ENCODE data around the gene CD40LG.

CD40LG gene

DNA sequence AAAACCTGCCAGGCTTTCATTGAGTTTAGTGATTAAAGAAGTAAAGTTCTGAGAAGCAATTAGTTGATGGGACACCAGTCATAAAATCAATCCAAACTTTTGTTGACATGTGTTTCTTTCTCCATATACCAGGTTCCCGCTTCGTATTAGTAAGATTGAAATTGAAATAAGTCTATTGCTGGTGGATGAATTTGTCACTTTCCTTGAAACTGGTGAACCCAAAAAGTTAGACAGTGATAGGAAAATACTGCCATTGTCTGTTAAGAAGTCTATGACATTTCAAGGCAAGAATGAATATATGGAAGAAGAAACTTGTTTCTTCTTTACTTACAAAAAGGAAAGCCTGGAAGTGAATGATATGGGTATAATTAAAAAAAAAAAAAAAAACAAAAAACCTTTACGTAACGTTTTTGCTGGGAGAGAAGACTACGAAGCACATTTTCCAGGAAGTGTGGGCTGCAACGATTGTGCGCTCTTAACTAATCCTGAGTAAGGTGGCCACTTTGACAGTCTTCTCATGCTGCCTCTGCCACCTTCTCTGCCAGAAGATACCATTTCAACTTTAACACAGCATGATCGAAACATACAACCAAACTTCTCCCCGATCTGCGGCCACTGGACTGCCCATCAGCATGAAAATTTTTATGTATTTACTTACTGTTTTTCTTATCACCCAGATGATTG lies at the start of gene CD40LG:
Gene CD40LG (plus strand): TSS at position 482 of the 684 bp plus-strand sequence. CDS start 91 bp downstream, at position 573.
- no peak for DNase-seq

GRCh38 chrX:136598631-136599030 lies 49.3 kb upstream of the CD40LG start:
- no peak for DNase-seq

GRCh38 chrX:136600059-136600458 lies 47.9 kb upstream of the CD40LG start:
- no peak for DNase-seq

DNA sequence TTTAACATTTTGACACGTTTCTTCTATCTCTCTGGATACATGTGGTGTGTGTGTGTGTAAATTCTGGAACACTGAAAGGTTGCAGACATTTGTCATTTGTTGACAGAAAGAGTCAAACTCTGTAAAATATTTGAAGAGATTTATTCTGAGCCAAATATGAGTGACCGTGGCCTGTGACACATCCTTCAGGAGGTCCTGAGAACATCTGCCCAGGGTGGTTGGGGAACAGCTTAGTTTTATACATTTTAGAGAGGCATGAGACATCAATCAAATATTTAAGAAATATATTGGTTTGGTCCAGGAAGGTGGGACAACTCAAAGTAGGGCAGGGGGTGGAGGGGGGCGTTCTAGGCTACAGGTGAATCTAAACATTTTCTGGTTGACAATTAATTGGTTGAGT lies 40.7 kb upstream of the CD40LG start:
- DNase-seq = no peak

DNA sequence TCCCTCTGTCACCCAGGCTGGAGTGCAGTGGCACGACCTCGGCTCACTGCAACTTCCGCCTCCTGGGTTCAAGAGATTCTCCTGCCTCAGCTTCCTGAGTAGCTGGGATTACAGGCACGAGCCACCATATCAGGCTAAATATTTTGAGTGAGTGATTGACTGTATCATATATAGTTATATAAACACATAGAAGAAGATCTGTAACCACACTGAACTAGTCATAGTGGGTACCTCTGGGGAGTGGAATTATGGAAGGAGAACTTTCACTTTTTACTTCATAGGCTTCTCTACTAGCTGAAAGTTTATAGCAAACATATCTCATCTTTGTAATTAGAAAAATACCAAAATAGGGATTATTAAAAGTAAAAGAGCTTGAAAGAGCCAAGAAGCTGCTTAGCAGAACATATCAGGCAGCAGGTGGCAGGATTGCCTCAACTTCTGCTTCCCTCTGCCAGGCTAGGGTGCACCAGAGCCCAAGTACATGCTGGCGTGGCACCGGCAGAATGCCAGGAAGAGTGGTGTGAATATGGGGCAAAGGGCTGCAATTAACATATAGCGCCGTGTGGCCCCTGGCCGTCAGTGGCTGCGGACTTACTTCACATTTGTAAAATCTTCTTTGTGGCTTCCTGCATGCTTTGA lies 39.5 kb upstream of the CD40LG start:
- no peak for DNase-seq

- DNase-seq = no peak
These were observed 30.8 kb upstream of the CD40LG start for GRCh38 chrX:136616987-136617685.

GRCh38 chrX:136619899-136620505 lies 28.0 kb upstream of the CD40LG start:
- DNase-seq = no peak

DNA sequence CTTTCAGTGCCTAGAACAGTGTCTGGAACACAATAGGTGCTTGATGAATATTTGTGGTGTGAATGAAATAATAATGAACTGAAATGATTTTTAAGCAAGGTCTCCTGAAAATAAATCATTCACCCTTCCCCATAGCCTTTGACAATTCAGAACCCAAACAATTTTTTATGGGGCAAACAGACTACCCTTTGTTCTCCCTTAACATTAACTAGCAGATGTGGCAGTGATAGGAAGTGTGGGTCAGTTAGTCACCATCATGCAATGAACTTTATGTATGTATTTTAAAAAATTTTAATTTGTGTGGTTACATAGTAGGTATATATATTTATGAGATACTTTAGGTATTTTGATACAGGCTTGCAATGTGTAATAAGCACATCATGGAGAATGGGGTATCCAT lies 27.2 kb upstream of the CD40LG start:
- no peak for DNase-seq

- DNase-seq = no peak
These were observed 25.4 kb upstream of the CD40LG start for GRCh38 chrX:136622568-136622967.

- no peak for DNase-seq
These were observed 24.6 kb upstream of the CD40LG start for GRCh38 chrX:136623396-136623795.

GRCh38 chrX:136625246-136625645 lies 22.7 kb upstream of the CD40LG start:
- DNase-seq = no peak

GRCh38 chrX:136626237-136626636 lies 21.7 kb upstream of the CD40LG start:
- no peak for DNase-seq

DNA sequence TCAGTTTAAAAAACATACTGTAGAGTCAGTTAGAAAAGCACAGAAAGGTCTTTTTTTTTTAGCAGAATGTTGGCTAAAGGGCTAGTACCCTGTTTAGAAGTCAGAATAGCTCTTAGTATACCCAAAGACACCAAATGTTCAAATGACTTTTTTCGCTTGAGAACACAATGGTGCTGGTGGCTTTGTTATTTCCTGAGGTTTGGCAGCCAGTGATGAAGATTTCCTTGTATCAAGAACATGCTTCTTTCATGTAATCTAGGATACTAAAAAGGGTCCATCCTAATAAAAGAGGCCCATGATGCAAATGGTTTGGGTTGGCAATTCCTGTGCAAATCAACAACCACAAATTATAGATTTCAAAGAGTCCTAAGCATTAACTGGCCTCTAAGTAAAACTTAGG lies 21.1 kb upstream of the CD40LG start:
- no peak for DNase-seq

GRCh38 chrX:136627409-136627808 lies 20.5 kb upstream of the CD40LG start:
- DNase-seq = no peak

- DNase-seq = no peak
These were observed 18.7 kb upstream of the CD40LG start for GRCh38 chrX:136629084-136629750.

GRCh38 chrX:136630881-136631280 lies 17.1 kb upstream of the CD40LG start:
- no peak for DNase-seq

- DNase-seq = no peak
These were observed 12.7 kb upstream of the CD40LG start for GRCh38 chrX:136635235-136635634.

GRCh38 chrX:136636121-136636520 lies 11.8 kb upstream of the CD40LG start:
- DNase-seq = no peak

- no peak for DNase-seq
These were observed 8.3 kb upstream of the CD40LG start for GRCh38 chrX:136639506-136640176.

DNA sequence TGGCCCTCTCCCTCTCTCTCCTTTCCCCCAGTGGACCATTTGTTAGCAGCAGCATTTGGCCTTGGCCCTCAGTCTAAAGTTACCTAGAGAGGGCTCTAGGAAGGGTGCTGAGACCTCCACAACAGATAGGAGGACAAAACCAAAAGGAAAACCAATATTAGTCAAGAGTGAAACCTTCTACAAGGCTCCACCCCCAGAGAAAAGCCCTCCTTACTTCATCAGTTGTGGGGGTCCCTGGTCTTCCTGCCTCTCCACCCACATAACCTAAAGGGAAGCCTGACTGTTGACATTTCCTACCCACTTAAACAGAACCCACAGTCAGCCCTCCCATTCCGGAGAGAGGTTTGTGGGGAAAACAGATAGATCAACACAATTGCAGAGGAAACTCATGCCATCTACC lies 4.7 kb upstream of the CD40LG start:
- no peak for DNase-seq

- no peak for DNase-seq
These were observed 1.2 kb upstream of the CD40LG start for GRCh38 chrX:136646602-136647239.

GRCh38 chrX:136650811-136651210 lies 2.9 kb downstream of the CD40LG start:
- DNase-seq = no peak
